Gastrocnemius medialis (tissue), 4 donors: ENCODE data around the gene ARHGAP15. TPM values are rescaled to one million over a fixed set of nuclear protein-coding genes. Genes with fewer than 3 reads are reported as not detected.

ENCODE experiments used
- ATAC-seq, 2 donors: fragments of 150-250 bp; one replicate each; pipeline ENCODE4 v1.9.1; 2016
- DNase-seq, 2 donors: peaks; one replicate each; pipeline ENCODE4 v3.0.0-alpha.2; 2019
- H3K27ac ChIP-seq, 4 donors: fragments of 200-600 bp; sonication (generic); 1 replicate in 1 of 4; 2 replicates in 3 of 4; pipeline ENCODE4 v1.5.1; 2016 to 2018; ENCODE audit warnings: mild to moderate bottlenecking in 2 of 4, moderate library complexity in 1 of 4
- H3K27me3 ChIP-seq, 3 donors: fragments of 200-600 bp; sonication (generic) in 2 of 3; 1 replicate in 1 of 3; 2 replicates in 2 of 3; pipeline versions ENCODE4 v1.5.1 to v1.6.0; 2016 to 2019; ENCODE audit warnings: mild to moderate bottlenecking in 1 of 3, moderate library complexity in 1 of 3
- H3K36me3 ChIP-seq, 2 donors: fragments of 200-600 bp; sonication (generic) in 1 of 2; one replicate each; pipeline ENCODE4 v1.5.1; 2017 to 2018
- H3K4me1 ChIP-seq, 2 donors: fragments of 200-600 bp; sonication (generic) in 1 of 2; one replicate each; pipeline ENCODE4 v1.5.1; 2016 to 2017; ENCODE audit warnings: mild to moderate bottlenecking in 2 of 2
- H3K4me3 ChIP-seq, 4 donors: fragments of 200-600 bp; sonication (generic) in 3 of 4; 1 replicate in 1 of 4; 2 replicates in 3 of 4; pipeline ENCODE4 v1.5.1; 2016 to 2019; ENCODE audit warnings: mild to moderate bottlenecking in 2 of 4
- H3K9me3 ChIP-seq, 3 donors: fragments of 200-600 bp; sonication (generic) in 2 of 3; 1 replicate in 1 of 3; 2 replicates in 2 of 3; pipeline ENCODE4 v1.5.1; 2016 to 2019
- POLR2A ChIP-seq, 2 donors: fragments of 450-650 bp; IDR thresholded peaks; one replicate each; pipeline ENCODE4 v1.6.1; 2017; ENCODE audit warnings: antibody characterized with exemption in 2 of 2, mild to moderate bottlenecking in 2 of 2, moderate library complexity in 2 of 2
- in situ Hi-C, 4 donors: fragments of 200-750 bp; cut with MboI; loops; one replicate each; pipeline versions ENCODE4 v1.15.0 to v1.8.0; 2017; ENCODE audit warnings: low sequenced_read_pairs in 4 of 4
- intact Hi-C: fragments of 100-400 bp; cut with DNase I; formaldehyde crosslinking; loops from one replicate; pipeline ENCODE4 v1.15.1; 2023; ENCODE audit warnings: low total_unique reads
- total RNA-seq, 4 donors: library from RNA; depleted of rRNA; stranded (reverse); fragments of >200 nt; gene quantifications; one replicate each; pipeline versions ENCODE4 v1.1.0 to v1.2.3, GENCODE V29; 2016
- TF ChIP-seq, protein P1 (sequence below), 5 experiments: fragments of 450-650 bp in 3 of 5; fragments of 200-600 bp in 2 of 5; sonication (generic) in 2 of 5; IDR thresholded peaks in 4 of 5; conservative IDR thresholded peaks in 1 of 5; 1 replicate in 4 of 5; 2 replicates in 1 of 5; pipeline ENCODE4 v1.5.1; 2016 to 2019; ENCODE audit warnings: antibody characterized with exemption in 5 of 5, mild to moderate bottlenecking in 3 of 5, moderate library complexity in 3 of 5

Gene ARHGAP15
- total RNA-seq, 4 donors from 2014 or later: 1.2 to 3.2 (median 1.3) TPM; not detected in 1

GRCh38 chr2:143313861-143314260 lies 184.6 kb downstream of the ARHGAP15 start:
- H3K27ac ChIP-seq: no peak overlapping the region
- H3K27me3 ChIP-seq: no peaks in the 10 kb centered on the region
- H3K36me3 ChIP-seq: no peaks in the 10 kb centered on the region
- no peak for ATAC-seq
- intact Hi-C loops: no loop called here
- in situ Hi-C loops: no loop called here
- TF ChIP-seq, protein P1, sequence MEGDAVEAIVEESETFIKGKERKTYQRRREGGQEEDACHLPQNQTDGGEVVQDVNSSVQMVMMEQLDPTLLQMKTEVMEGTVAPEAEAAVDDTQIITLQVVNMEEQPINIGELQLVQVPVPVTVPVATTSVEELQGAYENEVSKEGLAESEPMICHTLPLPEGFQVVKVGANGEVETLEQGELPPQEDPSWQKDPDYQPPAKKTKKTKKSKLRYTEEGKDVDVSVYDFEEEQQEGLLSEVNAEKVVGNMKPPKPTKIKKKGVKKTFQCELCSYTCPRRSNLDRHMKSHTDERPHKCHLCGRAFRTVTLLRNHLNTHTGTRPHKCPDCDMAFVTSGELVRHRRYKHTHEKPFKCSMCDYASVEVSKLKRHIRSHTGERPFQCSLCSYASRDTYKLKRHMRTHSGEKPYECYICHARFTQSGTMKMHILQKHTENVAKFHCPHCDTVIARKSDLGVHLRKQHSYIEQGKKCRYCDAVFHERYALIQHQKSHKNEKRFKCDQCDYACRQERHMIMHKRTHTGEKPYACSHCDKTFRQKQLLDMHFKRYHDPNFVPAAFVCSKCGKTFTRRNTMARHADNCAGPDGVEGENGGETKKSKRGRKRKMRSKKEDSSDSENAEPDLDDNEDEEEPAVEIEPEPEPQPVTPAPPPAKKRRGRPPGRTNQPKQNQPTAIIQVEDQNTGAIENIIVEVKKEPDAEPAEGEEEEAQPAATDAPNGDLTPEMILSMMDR (IDR thresholded peaks at IDR 0.05 in 4 of 5, conservative IDR thresholded peaks at IDR 0.05 in 1 of 5): no peak
- TF ChIP-seq POLR2A (IDR thresholded peaks at IDR 0.05): no peak
- DNase-seq: no peak
- H3K4me3 ChIP-seq: no peak overlapping the region
- no peaks in the 10 kb centered on the region for H3K4me1 ChIP-seq
- H3K9me3 ChIP-seq: no peaks in the 10 kb centered on the region

- TF ChIP-seq POLR2A (IDR thresholded peaks at IDR 0.05): no peak
- Histone ChIP-seq H3K4me3 (no peak overlapping the region), H3K27ac (no peak overlapping the region), H3K27me3 (no peaks in the 10 kb centered on the region), H3K9me3 (no peaks in the 10 kb centered on the region), H3K36me3 (no peaks in the 10 kb centered on the region), H3K4me1 (no peaks in the 10 kb centered on the region)
- no peak for DNase-seq
- intact Hi-C loops: no loop called here
- in situ Hi-C loops: no loop called here
- no peak for ATAC-seq
Measured at GRCh38 chr2:143321994-143322393, 192.8 kb downstream of the ARHGAP15 start.

- in situ Hi-C loops: no loop called here
- H3K27me3 ChIP-seq: no peaks in the 10 kb centered on the region
- ATAC-seq: no peak
- no peak overlapping the region for H3K4me3 ChIP-seq
- no peaks in the 10 kb centered on the region for H3K9me3 ChIP-seq
- H3K27ac ChIP-seq: no peak overlapping the region
- intact Hi-C loops: no loop called here
- no peak for DNase-seq
- no peaks in the 10 kb centered on the region for H3K36me3 ChIP-seq
- H3K4me1 ChIP-seq: no peaks in the 10 kb centered on the region
- TF ChIP-seq, protein P1 (IDR thresholded peaks at IDR 0.05 in 4 of 5, conservative IDR thresholded peaks at IDR 0.05 in 1 of 5): no peak
- TF ChIP-seq POLR2A (IDR thresholded peaks at IDR 0.05): no peak
Measured at GRCh38 chr2:143329288-143329687, 200.1 kb downstream of the ARHGAP15 start.

- DNase-seq: no peak
- in situ Hi-C loops (no loop called here), intact Hi-C loops (no loop called here)
- H3K27me3 ChIP-seq: no peaks in the 10 kb centered on the region
- H3K4me3 ChIP-seq: no peak overlapping the region
- H3K36me3 ChIP-seq: no peaks in the 10 kb centered on the region
- TF ChIP-seq, protein P1 (IDR thresholded peaks at IDR 0.05 in 4 of 5, conservative IDR thresholded peaks at IDR 0.05 in 1 of 5): no peak
- TF ChIP-seq POLR2A (IDR thresholded peaks at IDR 0.05): no peak
- no peaks in the 10 kb centered on the region for H3K9me3 ChIP-seq
- H3K4me1 ChIP-seq: no peaks in the 10 kb centered on the region
- H3K27ac ChIP-seq: no peak overlapping the region
- no peak for ATAC-seq
Measured at GRCh38 chr2:143333168-143333791, 204.1 kb downstream of the ARHGAP15 start.

DNA sequence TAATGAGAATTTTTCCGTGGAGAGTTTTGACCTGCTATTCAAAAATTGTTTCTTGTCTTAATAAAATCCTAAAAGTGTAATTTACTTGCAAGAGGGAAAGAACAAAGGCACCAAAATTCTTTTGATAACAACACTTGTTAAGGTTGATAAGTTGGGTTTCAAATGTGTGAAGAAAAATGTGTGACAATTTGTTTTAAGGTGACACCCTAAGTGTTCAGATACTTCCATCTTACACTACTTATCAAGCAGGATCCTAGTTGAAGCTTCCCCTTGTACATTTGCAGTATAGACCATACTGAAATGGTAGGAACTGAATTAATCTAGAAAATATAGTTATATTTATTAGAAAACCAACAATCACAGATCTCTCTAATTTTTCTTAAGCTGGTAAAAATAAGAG lies 204.6 kb downstream of the ARHGAP15 start:
- no peak for TF ChIP-seq POLR2A (IDR thresholded peaks at IDR 0.05)
- TF ChIP-seq, protein P1 (IDR thresholded peaks at IDR 0.05 in 4 of 5, conservative IDR thresholded peaks at IDR 0.05 in 1 of 5): no peak
- intact Hi-C loops: no loop called here
- in situ Hi-C loops: no loop called here
- DNase-seq: no peak
- Histone ChIP-seq H3K27ac (no peak overlapping the region), H3K36me3 (no peaks in the 10 kb centered on the region), H3K4me1 (no peaks in the 10 kb centered on the region), H3K27me3 (no peaks in the 10 kb centered on the region), H3K4me3 (no peak overlapping the region), H3K9me3 (no peaks in the 10 kb centered on the region)
- no peak for ATAC-seq
